ENCODE measurements around the gene MAFG.

Gene MAFG

GRCh38 chr17:81898029-81898866, 29.3 kb downstream of the MAFG start:
- DNase-seq (ENCODE audit: low read depth, low spot score) = peak; percentile 56

DNA sequence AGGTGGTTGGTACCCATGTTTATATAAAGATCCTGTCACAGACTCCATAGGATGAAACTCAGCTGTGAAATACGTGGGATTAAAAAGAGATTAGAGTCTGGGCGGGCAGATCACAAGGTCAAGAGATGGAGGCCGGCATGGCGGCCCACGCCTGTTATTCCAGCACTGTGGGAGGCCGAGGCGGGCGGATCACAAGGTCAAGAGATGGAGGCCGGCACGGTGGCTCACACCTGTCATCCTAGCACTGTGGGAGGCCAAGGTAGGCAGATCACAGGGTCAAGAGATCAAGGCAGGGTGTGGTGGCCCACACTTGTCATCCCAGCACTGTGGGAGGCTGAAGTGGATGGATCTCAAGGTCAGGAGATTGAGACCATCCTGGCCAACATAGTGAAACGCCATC, 32.1 kb downstream of the MAFG start:
- DNase-seq (ENCODE audit: low read depth, low spot score) = no peak

DNA sequence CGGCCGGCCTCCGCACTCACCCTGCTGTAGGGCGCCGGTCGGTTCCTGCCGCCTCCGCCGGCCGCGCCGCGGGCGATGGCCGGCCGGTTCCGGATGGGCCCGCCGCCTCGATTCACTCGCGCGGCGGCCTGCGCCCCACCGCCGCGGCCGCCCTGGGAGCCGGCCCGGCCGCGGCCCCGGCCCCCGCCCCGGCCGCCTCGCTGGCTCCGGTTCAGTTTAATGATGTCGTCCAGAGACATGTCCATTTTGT, 36.3 kb downstream of the MAFG start:
- no peak for DNase-seq (ENCODE audit: low read depth, low spot score)

DNA sequence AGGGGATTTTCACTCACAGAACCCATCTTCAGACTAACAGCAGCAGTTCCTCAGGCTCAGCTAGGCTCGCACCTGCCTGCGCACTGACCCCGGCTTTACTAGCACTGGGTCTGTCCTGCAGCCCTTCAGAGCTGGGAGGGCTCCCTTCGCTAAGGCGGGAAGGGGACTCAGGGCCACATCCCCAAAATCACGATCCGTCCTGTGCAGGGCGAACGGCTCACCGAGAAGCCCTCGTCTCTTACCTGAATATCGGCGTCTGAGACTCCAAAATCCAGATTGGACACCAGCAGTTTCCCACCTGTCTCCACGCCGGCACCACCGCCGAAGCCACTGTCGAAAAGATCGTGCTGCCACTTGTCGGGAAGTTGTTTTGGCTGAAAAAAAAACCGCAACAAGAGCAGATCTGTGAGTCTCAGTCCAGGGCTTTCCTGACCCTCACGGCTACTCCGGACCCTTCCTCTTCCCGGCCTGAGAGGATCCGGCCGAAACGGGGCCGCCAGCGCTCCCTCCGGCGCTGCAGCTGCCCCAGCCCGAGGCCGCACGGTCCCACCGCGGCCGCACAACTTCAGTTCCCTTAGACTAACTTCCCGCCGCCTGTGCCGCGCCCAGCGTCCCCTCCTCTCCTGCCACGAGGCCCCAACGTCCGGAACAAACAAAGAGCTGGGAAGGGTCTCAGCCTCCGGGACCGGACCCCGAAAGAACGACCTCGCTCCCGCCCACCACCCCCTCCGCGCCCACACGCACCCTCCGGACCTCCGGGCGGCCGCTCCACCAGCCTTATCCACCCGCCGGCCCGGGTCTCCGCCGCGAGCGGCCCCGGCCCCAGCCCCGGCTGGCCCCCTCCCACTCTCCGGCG, 36.9 kb downstream of the MAFG start:
- DNase-seq (ENCODE audit: low read depth, low spot score) = no peak

DNA sequence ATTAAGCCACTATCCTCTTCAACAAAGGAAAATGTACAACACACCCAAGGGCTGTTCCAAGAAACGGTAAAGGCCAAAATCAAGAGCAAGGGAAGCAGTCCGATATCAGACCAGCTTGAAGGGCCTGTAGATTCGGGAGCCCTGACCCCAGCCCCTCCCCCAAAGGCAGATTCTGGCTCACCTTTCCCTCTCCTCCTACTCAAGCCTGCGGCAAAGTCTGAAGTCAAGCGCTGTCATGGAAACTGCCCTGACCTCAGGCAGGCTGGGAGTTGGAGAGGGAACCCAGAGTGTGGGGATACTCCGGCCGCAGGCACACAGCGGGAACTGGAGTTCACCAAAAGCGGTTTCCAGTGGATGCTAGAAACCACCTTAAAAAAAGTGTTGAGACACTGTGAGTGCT, 37.9 kb downstream of the MAFG start:
- no peak for DNase-seq (ENCODE audit: low read depth, low spot score)

DNA sequence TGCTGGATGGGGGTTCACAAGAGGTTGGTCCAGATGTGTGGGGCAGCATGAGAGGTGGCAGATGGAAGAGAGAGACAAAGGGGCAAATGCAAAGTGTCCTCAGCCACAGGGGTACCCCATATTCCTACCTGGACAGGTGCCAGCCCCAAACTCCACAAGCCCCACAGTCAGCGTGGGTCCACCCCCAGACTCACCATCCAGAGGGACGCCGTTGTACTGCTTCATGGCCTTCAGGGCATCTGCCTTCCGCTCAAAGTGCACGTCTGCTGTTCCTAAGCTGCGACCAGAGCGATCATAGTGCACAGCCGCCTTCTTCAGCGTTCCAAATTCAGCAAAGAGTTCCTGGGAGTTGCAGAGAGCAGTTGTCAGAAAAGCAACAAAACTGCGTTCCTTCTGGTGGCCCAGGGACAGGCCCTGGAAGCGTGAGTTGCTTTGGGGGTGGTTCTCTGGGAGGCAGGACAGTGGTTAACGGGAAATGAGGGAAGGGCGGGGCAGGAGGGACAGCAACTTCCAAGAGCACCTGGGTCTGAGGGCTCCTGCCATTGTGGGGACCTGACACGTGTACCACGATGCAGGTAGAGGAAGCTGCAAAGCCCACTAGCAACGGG, 38.4 kb downstream of the MAFG start:
- DNase-seq (ENCODE audit: low read depth, low spot score) = no peak

- no peak for DNase-seq (ENCODE audit: low read depth, low spot score)
Measured at GRCh38 chr17:81888105-81888987, 39.2 kb downstream of the MAFG start.

DNA sequence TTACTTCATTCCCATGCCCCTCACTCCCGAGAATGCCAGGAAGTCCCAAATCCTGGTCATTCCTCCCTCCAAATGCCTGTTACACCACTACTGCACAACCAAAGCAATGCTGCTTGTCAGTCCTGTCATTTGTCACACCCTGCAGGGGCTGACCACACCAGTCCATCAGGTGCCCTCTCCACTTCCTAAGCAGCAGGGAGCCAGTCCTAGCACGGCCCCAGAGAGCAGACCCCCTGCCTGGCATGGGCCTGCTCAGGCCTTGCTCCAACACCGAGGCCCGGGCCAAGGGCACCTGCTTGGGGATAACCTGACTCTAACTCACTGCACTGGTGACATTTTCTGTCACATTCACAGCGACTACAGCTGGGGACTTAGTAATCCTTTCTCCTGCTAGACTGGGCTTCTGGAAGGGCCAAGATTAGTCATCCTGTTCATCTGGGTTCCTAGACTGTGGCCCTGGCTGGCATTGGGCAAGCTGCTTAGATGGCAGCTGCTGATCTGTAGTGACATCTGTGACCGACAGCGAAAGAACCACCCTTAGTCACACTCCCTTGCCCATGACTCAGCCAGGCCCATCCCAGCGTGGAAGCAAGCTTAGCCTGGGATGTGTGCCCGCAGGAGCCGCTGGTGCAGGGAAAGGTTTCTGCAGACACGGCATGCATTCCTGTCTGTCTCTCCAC, 41.5 kb downstream of the MAFG start:
- no peak for DNase-seq (ENCODE audit: low read depth, low spot score)

DNA sequence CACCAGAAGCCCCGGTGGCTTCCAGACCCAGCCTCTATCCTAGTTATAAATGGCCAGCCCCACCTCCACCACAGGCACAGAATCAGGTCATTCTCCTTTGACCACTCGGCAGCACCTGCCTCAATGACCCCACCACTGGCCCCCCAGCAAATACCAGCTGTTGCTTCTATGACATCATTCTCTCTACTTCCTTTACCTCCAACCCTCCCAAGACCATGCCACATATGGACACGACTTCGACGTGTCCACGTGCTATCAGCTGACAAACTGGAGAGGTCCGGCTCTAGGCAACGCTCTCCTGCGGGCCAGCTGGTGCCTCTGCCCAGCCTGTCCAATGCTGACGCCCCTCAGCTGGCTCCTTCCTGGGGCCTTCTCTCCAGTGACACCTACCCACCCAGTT, 42.1 kb downstream of the MAFG start:
- no peak for DNase-seq (ENCODE audit: low read depth, low spot score)

GRCh38 chr17:81884968-81885367, 42.6 kb downstream of the MAFG start:
- no peak for DNase-seq (ENCODE audit: low read depth, low spot score)

GRCh38 chr17:81884520-81884919, 43.0 kb downstream of the MAFG start:
- DNase-seq (ENCODE audit: low read depth, low spot score) = no peak

- DNase-seq (ENCODE audit: low read depth, low spot score) = no peak
Measured at GRCh38 chr17:81879121-81879520, 48.4 kb downstream of the MAFG start.

DNA sequence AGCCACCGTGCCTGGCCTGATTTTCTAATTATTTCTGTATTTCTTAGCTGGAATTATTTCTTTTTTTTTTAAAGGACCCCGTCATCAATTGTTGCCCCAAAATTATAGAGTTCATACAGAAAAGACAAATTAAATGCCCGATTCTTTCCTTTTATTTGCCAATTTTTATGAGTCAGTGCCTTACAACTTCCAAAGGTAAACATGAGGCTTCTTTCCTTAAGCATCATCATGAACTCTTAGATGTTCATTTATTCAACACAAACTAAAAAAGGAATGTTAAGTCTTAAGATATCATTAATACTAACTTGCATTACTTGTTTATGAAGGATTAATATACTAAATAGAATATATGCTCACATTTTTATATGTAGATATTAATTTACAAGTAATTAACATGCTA, 49.2 kb downstream of the MAFG start:
- no peak for DNase-seq (ENCODE audit: low read depth, low spot score)

GRCh38 chr17:81877569-81877968, 50.0 kb downstream of the MAFG start:
- DNase-seq (ENCODE audit: low read depth, low spot score) = no peak

GRCh38 chr17:81871387-81872230, 55.9 kb downstream of the MAFG start:
- DNase-seq (ENCODE audit: low read depth, low spot score) = no peak

- no peak for DNase-seq (ENCODE audit: low read depth, low spot score)
Measured at GRCh38 chr17:81870981-81871386, 56.6 kb downstream of the MAFG start, which contains the start of gene ARHGDIA. ARHGDIA (minus strand) TSS chr17:81871337; CDS start chr17:81869930, 1,407 bp downstream.

DNA sequence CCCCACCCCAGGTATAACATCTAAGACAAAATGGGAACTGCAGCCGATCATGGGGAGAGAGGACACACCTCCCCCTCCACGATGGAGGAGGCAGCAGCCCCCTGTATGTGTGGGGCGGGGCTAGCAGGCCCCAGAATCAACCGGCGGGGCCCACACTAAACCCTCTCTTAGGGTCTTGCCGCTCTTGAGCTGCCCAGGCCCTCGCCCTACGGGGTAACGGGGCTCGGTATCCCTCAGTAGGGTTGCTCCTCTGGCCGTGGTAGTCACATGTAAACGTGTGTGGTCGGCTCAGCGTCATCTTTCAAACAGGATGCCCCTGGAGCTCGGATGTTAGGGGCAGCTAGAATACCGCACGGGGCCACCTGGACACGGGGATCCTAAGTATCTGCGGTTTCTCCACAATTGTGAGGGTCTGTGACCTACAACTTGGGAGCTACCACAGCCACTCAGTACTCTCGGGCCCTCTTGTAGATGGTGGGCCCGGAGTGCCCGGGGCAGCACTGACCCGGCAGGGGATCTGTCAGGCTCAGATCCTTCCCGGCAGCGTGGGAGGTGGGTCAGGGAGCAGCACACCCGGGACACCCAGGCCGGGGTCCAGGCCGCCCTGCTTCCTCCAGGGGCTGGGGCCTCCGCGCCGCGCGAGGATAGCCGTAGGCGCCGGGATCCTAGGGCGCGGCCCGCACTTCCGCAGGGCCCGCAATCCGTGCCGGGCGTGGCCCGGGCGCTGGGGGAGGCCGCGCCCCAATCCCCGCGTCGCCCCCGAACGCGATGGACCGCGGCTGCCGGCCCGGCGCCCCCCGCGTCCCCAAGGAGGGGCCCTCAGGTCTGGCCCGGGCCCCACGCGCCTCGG, 57.2 kb downstream of the MAFG start:
- DNase-seq (ENCODE audit: low read depth, low spot score) = no peak

- DNase-seq (ENCODE audit: low read depth, low spot score) = no peak
Measured at GRCh38 chr17:81869221-81870130, 58.1 kb downstream of the MAFG start.

Data from brain pericyte (primary cell).